Neural progenitor cell (in vitro differentiated cells): Measurements from ENCODE around the gene C1QTNF6.

ENCODE experiments used
- CTCF ChIP-seq: fragments of 200-600 bp; sonication (generic); IDR thresholded peaks from 2 replicates; pipeline ENCODE4 v1.5.1; 2017; ENCODE audit warnings: antibody characterized with exemption, mild to moderate bottlenecking
- EZH2 ChIP-seq: fragments of 200-600 bp; sonication (generic); IDR thresholded peaks from 2 replicates; pipeline ENCODE4 v1.6.1; 2017; ENCODE audit warnings: antibody characterized with exemption, mild to moderate bottlenecking, moderate library complexity

GRCh38 chr22:37193629-37194191 lies 5.7 kb upstream of the C1QTNF6 start:
- no peak for TF ChIP-seq CTCF
- TF ChIP-seq EZH2 = no peak
